ENCODE results near the gene TDP1.

TDP1 gene
- long read RNA-seq, transcript TDP1-201 (17 exons, 3,702 nt): minor isoform, 35 of 310 reads
- long read RNA-seq, transcript TDP1-203 (16 exons, 2,068 nt): major isoform, 101 of 310 reads
- long read RNA-seq, partial matches to known transcripts: 115 of 310 reads
- long read RNA-seq, other reads (novel, unspliced or antisense): 56 of 310 reads

DNA sequence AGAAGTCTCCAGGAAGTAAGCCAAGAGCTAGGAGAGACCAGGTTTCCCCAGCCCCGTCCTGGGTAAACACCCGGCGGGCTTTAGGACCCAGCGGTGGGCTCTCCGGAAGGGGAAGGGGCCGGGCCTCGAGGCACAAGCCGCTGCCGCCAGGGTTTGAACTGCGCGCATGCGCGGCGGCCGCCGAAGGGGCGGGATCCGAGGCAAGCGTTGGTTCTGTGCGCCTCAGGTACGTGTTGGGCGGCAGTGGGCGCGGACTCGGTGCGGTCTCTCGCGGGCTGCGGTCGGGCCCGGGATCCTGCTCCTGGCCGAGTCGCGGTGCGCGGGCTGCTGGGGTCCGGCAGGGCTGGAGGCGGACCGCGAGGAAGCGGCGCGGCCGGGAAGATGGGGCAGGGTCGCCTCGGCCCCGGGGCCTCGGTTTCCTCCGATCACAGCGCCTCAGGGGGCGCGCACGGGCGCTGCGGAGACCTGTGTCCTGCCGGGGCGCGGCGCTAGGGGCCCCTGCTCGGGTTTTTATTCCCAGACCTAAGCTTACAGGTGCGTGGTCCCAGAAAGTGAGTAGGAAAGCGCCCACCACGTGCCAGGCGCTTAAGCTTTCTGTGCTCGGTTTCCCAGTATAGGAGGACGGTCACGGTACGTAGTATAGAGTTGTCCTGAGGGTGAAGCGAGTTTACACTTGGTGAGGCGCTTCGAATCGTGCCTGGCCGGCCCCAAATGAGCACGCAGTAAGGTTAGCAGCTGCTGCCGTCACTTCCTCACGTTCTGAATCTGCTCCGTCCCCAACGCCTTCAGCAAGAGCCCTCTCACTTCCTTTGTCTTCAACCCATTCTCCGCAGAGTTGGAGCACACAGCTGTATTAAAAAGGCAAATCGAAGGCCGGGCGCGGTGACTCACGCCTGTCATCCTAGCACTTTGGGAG, at the start of gene TDP1:
TDP1 (plus strand) TSS at position 183 of the 916 bp plus-strand sequence. CDS start 7,188 bp downstream, outside the sequence.
- DNase-seq (ENCODE audit: low read depth in 1 of 2, low spot score in 1 of 2): peak; percentile 94 to 96
- TF ChIP-seq GABPA (IDR thresholded peaks at IDR 0.05; ENCODE audit: low read depth) (peak; percentile 26), REST (IDR thresholded peaks at IDR 0.05; ENCODE audit: insufficient replicate concordance, low read depth) (no peak), POLR2AphosphoS5 (IDR thresholded peaks at IDR 0.05; ENCODE audit: low read depth) (peak; percentile 53), SPI1 (IDR thresholded peaks at IDR 0.05; ENCODE audit: borderline replicate concordance, low read depth) (peak; percentile 84), CTCF (IDR thresholded peaks at IDR 0.05; ENCODE audit: insufficient read depth, low read length) (no peak)
- Histone ChIP-seq H3K27me3 (ENCODE audit: insufficient read depth, poor library complexity, severe bottlenecking) (no peaks in the 10 kb centered on the region), H3K4me3 (replicated peaks; ENCODE audit: insufficient read depth, low read length) (peak within 1 kb of the TSS; percentile 84), H3K27ac (replicated peaks) (peak within 1 kb of the TSS; percentile 87)

- no peak overlapping the region for H3K4me3 ChIP-seq (replicated peaks; ENCODE audit: insufficient read depth, low read length)
These were observed 49.7 kb upstream of the TDP1 start for GRCh38 chr14:89906000-89906399.

More at GRCh38 chr14:89906000-89906399, 49.7 kb upstream of the TDP1 start:
- no peak for TF ChIP-seq REST (IDR thresholded peaks at IDR 0.05; ENCODE audit: insufficient replicate concordance, low read depth)
- no peak for TF ChIP-seq SPI1 (IDR thresholded peaks at IDR 0.05; ENCODE audit: borderline replicate concordance, low read depth)
- no peak for TF ChIP-seq GABPA (IDR thresholded peaks at IDR 0.05; ENCODE audit: low read depth)
- TF ChIP-seq CTCF (IDR thresholded peaks at IDR 0.05; ENCODE audit: insufficient read depth, low read length): no peak
- no peak for TF ChIP-seq POLR2AphosphoS5 (IDR thresholded peaks at IDR 0.05; ENCODE audit: low read depth)
- no peak for DNase-seq (ENCODE audit: low read depth in 1 of 2, low spot score in 1 of 2)
- H3K27me3 ChIP-seq (ENCODE audit: insufficient read depth, poor library complexity, severe bottlenecking): no peaks in the 10 kb centered on the region
- H3K27ac ChIP-seq (replicated peaks): no peak overlapping the region

Measured in HL-60 (cell line).